HUES64 (cell line): ENCODE measurements around the gene CSTF2T. TPM values are rescaled to one million over a fixed set of nuclear protein-coding genes. Genes with fewer than 3 reads are reported as not detected.

ENCODE experiments used
- H3K27ac ChIP-seq: 2 replicates; pipeline ENCODE4 v1.7.0; 2013; ENCODE audit warnings: low read depth, low read length, inconsistent platforms
- H3K27me3 ChIP-seq: 2 replicates; pipeline ENCODE4 v1.6.1; 2013; ENCODE audit warnings: mild to moderate bottlenecking, low read length; ENCODE audit not compliant: insufficient read depth
- H3K36me3 ChIP-seq: 2 replicates; pipeline ENCODE4 v1.6.1; 2013; ENCODE audit warnings: mild to moderate bottlenecking, low read length; ENCODE audit not compliant: insufficient read depth
- H3K4me1 ChIP-seq: 2 replicates; pipeline ENCODE4 v1.6.1; 2013; ENCODE audit warnings: mild to moderate bottlenecking, low read length, moderate library complexity; ENCODE audit not compliant: insufficient read depth
- H3K4me3 ChIP-seq: 2 replicates; pipeline ENCODE4 v1.5.1; 2013; ENCODE audit warnings: mild to moderate bottlenecking, low read length, moderate library complexity
- H3K9ac ChIP-seq: 2 replicates; pipeline ENCODE4 v1.6.1; 2013; ENCODE audit warnings: mild to moderate bottlenecking, low read depth, low read length
- H3K9me3 ChIP-seq: 2 replicates; pipeline ENCODE4 v1.6.1; 2013; ENCODE audit warnings: low read depth, low read length; ENCODE audit not compliant: insufficient read depth
- WGBS: fragments of 150-250, 120-280 bp; methylation state at CpG from one replicate; pipeline ENCODE4 v1.1.7; 2013; ENCODE audit warnings: missing lambda C conversion rate; 5-methylcytosine and 5-hydroxymethylcytosine counted together
- polyA plus RNA-seq, 2 experiments: library from polyadenylated mRNA; stranded (reverse); fragments of 50-300 nt; gene quantifications; one replicate each; pipeline ENCODE4 v1.2.3, GENCODE V29; 2013

CSTF2T gene, protein sequence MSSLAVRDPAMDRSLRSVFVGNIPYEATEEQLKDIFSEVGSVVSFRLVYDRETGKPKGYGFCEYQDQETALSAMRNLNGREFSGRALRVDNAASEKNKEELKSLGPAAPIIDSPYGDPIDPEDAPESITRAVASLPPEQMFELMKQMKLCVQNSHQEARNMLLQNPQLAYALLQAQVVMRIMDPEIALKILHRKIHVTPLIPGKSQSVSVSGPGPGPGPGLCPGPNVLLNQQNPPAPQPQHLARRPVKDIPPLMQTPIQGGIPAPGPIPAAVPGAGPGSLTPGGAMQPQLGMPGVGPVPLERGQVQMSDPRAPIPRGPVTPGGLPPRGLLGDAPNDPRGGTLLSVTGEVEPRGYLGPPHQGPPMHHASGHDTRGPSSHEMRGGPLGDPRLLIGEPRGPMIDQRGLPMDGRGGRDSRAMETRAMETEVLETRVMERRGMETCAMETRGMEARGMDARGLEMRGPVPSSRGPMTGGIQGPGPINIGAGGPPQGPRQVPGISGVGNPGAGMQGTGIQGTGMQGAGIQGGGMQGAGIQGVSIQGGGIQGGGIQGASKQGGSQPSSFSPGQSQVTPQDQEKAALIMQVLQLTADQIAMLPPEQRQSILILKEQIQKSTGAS
- polyA plus RNA-seq (2013, experiment 1 of 2), result 24.3 TPM
- polyA plus RNA-seq (2013, experiment 2 of 2), result 26.2 TPM

- peak within 1 kb of the TSS; percentile 96 for H3K9ac ChIP-seq
- peak within 1 kb of the TSS; percentile 91 for H3K4me3 ChIP-seq
- no peaks in the 10 kb centered on the region for H3K9me3 ChIP-seq
- H3K27ac ChIP-seq, result peak within 1 kb of the TSS; percentile 88
- H3K4me1 ChIP-seq, result peaks cover 30% of the 10 kb centered on the region; the same call in 1 of the 2 replicates
- H3K36me3 ChIP-seq, result peaks cover 29% of the 10 kb centered on the region
- under 1% methylated on average over 45 of the region's 45 CpGs for WGBS
- no peaks in the 10 kb centered on the region for H3K27me3 ChIP-seq
Observed at GRCh38 chr10:51699475-51700227, at the start of gene CSTF2T. Gene CSTF2T, minus strand, starts transcription at chr10:51699595. Its CDS starts 46 bp downstream, at chr10:51699549.

GRCh38 chr10:51748959-51749358 is 49.6 kb upstream of the CSTF2T start:
- Histone ChIP-seq H3K4me1 (peaks cover 7% of the 10 kb centered on the region; the same call in 1 of the 2 replicates), H3K27me3 (no peaks in the 10 kb centered on the region), H3K36me3 (no peaks in the 10 kb centered on the region), H3K27ac (no peak overlapping the region), H3K4me3 (no peak overlapping the region), H3K9ac (no peak overlapping the region), H3K9me3 (no peaks in the 10 kb centered on the region)
- WGBS, result 100% methylated on average over 1 of the region's 1 CpG

DNA sequence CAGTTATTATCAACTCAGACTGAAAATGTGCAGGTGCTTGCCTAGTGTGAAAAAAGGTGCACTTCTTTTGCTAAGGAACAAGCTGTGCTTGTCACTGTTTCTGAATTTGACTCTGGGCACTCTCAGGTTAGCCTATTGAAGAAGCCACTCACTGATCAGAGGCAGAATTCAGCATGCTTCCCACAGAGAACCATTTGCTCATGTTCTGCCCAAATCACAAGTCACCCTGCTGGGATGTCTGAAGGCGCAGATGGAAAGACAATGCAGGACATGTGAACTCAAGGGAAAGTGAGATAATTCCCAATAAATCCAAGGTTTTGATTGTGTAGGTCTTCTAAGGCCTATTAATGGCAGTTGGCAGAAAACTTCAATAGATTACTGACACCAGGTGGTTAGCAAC is 47.8 kb upstream of the CSTF2T start:
- no peaks in the 10 kb centered on the region for H3K27me3 ChIP-seq
- WGBS, result 81% methylated on average over 1 of the region's 1 CpG
- peaks cover 7% of the 10 kb centered on the region; the same call in 1 of the 2 replicates for H3K4me1 ChIP-seq

GRCh38 chr10:51745397-51745796 is 46.0 kb upstream of the CSTF2T start:
- H3K9me3 ChIP-seq, result no peaks in the 10 kb centered on the region
- no peaks in the 10 kb centered on the region for H3K27me3 ChIP-seq
- H3K4me1 ChIP-seq, result peaks cover 7% of the 10 kb centered on the region; the same call in 1 of the 2 replicates
- no peaks in the 10 kb centered on the region for H3K36me3 ChIP-seq
- 94% methylated on average over 2 of the region's 2 CpGs for WGBS
- H3K9ac ChIP-seq, result no peak overlapping the region
- H3K27ac ChIP-seq, result no peak overlapping the region
- H3K4me3 ChIP-seq, result no peak overlapping the region

More for the DNA sequence above, 47.8 kb upstream of the CSTF2T start:
- H3K27ac ChIP-seq, result no peak overlapping the region
- no peaks in the 10 kb centered on the region for H3K9me3 ChIP-seq
- H3K9ac ChIP-seq, result no peak overlapping the region
- H3K4me3 ChIP-seq, result no peak overlapping the region
- H3K36me3 ChIP-seq, result no peaks in the 10 kb centered on the region

GRCh38 chr10:51744235-51745000 is 45.0 kb upstream of the CSTF2T start:
- Histone ChIP-seq H3K36me3 (no peaks in the 10 kb centered on the region), H3K9me3 (no peaks in the 10 kb centered on the region), H3K4me1 (peaks cover 7% of the 10 kb centered on the region; the same call in 1 of the 2 replicates), H3K4me3 (no peak overlapping the region), H3K27me3 (no peaks in the 10 kb centered on the region), H3K9ac (no peak overlapping the region), H3K27ac (no peak overlapping the region)
- WGBS, result 92% methylated on average over 5 of the region's 6 CpGs

GRCh38 chr10:51743146-51743545 is 43.8 kb upstream of the CSTF2T start:
- no peak overlapping the region for H3K4me3 ChIP-seq
- no peak overlapping the region for H3K9ac ChIP-seq
- no peaks in the 10 kb centered on the region for H3K9me3 ChIP-seq
- H3K27ac ChIP-seq, result no peak overlapping the region
- WGBS, result 86% methylated on average over 6 of the region's 6 CpGs
- H3K4me1 ChIP-seq, result peaks cover 7% of the 10 kb centered on the region; the same call in 1 of the 2 replicates
- no peaks in the 10 kb centered on the region for H3K36me3 ChIP-seq
- H3K27me3 ChIP-seq, result no peaks in the 10 kb centered on the region

DNA sequence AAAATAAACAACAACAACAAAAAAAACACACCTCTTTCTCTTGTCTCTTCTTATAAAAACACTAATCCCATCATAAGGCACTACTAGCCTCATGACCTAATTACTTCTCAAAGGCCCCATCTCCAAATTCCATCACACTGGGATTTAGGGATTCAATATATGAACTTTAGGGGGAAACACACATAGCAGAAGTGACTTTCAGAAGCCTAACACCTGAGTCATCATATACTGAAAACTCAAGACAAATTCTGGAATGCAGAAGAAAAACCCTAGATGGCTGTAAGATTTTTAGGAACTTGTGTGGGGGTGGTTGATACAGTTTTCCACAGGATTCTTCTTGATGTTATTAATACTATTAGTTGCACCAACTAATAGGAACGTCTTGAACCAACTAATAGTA is 33.7 kb upstream of the CSTF2T start:
- Histone ChIP-seq H3K9ac (no peak overlapping the region), H3K4me3 (no peak overlapping the region), H3K27ac (no peak overlapping the region), H3K36me3 (no peaks in the 10 kb centered on the region), H3K27me3 (no peaks in the 10 kb centered on the region), H3K4me1 (no peaks in the 10 kb centered on the region), H3K9me3 (no peaks in the 10 kb centered on the region)
- no CpG with 5 or more reads among the region's 1 CpG for WGBS

- Histone ChIP-seq H3K27me3 (no peaks in the 10 kb centered on the region), H3K9me3 (no peaks in the 10 kb centered on the region), H3K36me3 (no peaks in the 10 kb centered on the region), H3K4me1 (no peaks in the 10 kb centered on the region), H3K27ac (no peak overlapping the region), H3K4me3 (no peak overlapping the region), H3K9ac (no peak overlapping the region)
- 92% methylated on average over 6 of the region's 7 CpGs for WGBS
Observed at GRCh38 chr10:51729822-51730555, 30.6 kb upstream of the CSTF2T start.

DNA sequence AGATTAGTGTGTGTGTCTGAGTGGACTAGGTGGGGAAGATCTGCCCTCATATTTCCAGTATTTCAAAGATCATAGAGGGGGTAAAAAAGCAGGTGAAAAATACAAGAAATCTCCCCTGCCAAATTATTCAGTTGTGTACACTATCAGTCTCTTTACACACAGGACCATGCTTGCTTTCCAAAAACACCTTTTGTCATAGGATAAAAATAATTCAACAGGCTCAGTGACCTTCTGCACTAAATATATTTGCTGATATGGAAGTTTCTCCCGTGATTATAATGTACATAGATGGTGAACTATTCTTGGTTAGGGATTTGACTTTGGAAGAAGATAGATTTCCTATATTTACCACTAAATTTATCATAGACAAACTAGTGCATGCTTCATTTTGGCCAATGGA is 24.6 kb upstream of the CSTF2T start:
- WGBS, result no CpG with 5 or more reads among the region's 1 CpG
- no peak overlapping the region for H3K4me3 ChIP-seq
- no peaks in the 10 kb centered on the region for H3K36me3 ChIP-seq
- peaks cover 3% of the 10 kb centered on the region for H3K4me1 ChIP-seq
- H3K27ac ChIP-seq, result no peak overlapping the region
- H3K27me3 ChIP-seq, result no peaks in the 10 kb centered on the region
- no peaks in the 10 kb centered on the region for H3K9me3 ChIP-seq
- H3K9ac ChIP-seq, result no peak overlapping the region

GRCh38 chr10:51718804-51719291 is 19.5 kb upstream of the CSTF2T start:
- no peaks in the 10 kb centered on the region for H3K27me3 ChIP-seq
- H3K9me3 ChIP-seq, result no peaks in the 10 kb centered on the region
- H3K4me3 ChIP-seq, result no peak overlapping the region
- H3K4me1 ChIP-seq, result peaks cover 11% of the 10 kb centered on the region
- H3K36me3 ChIP-seq, result no peaks in the 10 kb centered on the region
- no peak overlapping the region for H3K9ac ChIP-seq
- no peak overlapping the region for H3K27ac ChIP-seq
